ENCODE results near the gene LRRC10. TPM values are rescaled to one million over a fixed set of nuclear protein-coding genes. Genes with fewer than 3 reads are reported as not detected.

Gene LRRC10
- total and polyA plus RNA-seq, 5 experiments from 2014 or later, result not detected

- no peaks in the 10 kb centered on the region for H3K9me3 Mint-ChIP-seq
- POLR2A ChIA-PET, result interaction anchor here (0.6 kb wide), 1 partner anchor 10 kb away, joined by 4 read pairs; no protein-coding TSS in a partner anchor
- H3K27ac Mint-ChIP-seq, result no peak overlapping the region
- ATAC-seq, result no peak
- H3K4me1 Mint-ChIP-seq, result peaks cover 0 to 2% (median 1%) of the 10 kb centered on the region in 4 donors
- DNase-seq, result no peak
- H3K36me3 Mint-ChIP-seq, result no peaks in the 10 kb centered on the region
- no peaks in the 10 kb centered on the region for H3K27me3 Mint-ChIP-seq
- no peak overlapping the region for H3K4me3 Mint-ChIP-seq
Observed at GRCh38 chr12:69641546-69641945, 30.8 kb upstream of the LRRC10 start.

DNA sequence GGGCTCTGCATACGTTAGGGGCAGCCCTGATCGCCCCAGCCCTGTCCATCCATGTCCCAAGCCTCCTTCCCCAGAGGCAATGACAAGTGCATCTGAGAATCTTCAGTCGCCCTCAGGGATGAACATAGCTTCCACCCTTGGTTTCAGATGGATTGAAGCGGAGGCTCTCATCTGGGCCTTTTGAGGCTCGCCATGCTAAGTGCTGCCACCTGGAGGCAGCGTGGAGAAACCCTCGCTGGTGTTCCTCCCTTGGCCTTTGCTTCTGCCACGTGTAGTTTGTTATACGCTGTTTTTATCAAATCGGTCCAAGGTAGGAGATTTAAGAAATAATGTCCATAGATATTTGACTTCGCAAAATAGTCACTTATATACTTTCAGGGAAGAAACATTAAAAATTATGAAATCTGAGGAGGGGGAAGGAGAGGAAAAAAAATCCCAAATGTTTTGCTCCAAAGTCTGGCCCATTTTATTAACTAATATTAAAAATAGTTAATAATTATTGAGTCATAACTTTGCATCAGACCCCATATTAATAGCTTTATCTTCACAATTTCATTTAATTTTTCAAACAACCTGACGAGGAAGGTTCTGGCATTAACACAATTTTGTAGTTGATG, 28.8 kb upstream of the LRRC10 start:
- Mint-ChIP-seq H3K4me1 (peaks cover 0 to 2% (median 1%) of the 10 kb centered on the region in 4 donors), H3K27me3 (no peaks in the 10 kb centered on the region), H3K9me3 (no peaks in the 10 kb centered on the region), H3K36me3 (no peaks in the 10 kb centered on the region), H3K4me3 (no peak overlapping the region), H3K27ac (peak overlapping the region in 1 of 10 donors; percentile 80)
- ATAC-seq (peak; percentile 67 to 79), DNase-seq (peak; percentile 22 to 72 (median 46))
- POLR2A ChIA-PET, result no interaction called here

DNA sequence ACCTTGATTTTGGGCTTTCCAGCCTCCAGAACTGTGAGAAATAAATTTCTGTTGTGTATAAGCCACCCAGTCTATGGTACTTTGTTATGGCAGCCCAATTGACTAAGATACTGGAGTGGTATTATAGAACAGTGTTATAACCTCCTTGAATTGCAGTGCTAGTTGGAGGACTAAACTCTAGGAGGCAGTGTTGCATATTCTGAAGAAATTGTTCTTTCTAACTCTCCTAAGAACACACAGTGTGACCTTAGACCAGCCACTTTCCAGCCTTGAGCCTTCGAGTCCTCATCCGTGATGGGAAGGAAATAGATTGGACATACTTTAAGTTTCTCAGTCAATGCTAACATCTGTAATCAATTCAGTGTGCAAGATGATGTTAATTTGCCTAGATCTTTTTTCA, 22.4 kb upstream of the LRRC10 start:
- Mint-ChIP-seq H3K4me3 (no peak overlapping the region), H3K4me1 (peaks cover 0 to 5% (median 3%) of the 10 kb centered on the region in 4 donors), H3K27ac (no peak overlapping the region), H3K36me3 (no peaks in the 10 kb centered on the region), H3K27me3 (no peaks in the 10 kb centered on the region), H3K9me3 (no peaks in the 10 kb centered on the region)
- POLR2A ChIA-PET, result no interaction called here
- DNase-seq (no peak), ATAC-seq (no peak)

GRCh38 chr12:69630191-69630590, 19.5 kb upstream of the LRRC10 start:
- Mint-ChIP-seq H3K27me3 (no peaks in the 10 kb centered on the region), H3K4me3 (no peak overlapping the region), H3K27ac (no peak overlapping the region)

GRCh38 chr12:69627501-69627900, 16.8 kb upstream of the LRRC10 start:
- H3K27me3 Mint-ChIP-seq, result peaks cover 0 to 2% (median 0%) of the 10 kb centered on the region in 5 donors
- H3K36me3 Mint-ChIP-seq, result no peaks in the 10 kb centered on the region
- no peak for DNase-seq
- POLR2A ChIA-PET, result no interaction called here
- no peaks in the 10 kb centered on the region for H3K9me3 Mint-ChIP-seq
- no peak overlapping the region for H3K4me3 Mint-ChIP-seq
- no peak overlapping the region for H3K27ac Mint-ChIP-seq
- ATAC-seq, result no peak
- H3K4me1 Mint-ChIP-seq, result peaks cover 0 to 5% (median 3%) of the 10 kb centered on the region in 4 donors

More at GRCh38 chr12:69630191-69630590, 19.5 kb upstream of the LRRC10 start:
- Mint-ChIP-seq H3K4me1 (peaks cover 0 to 5% (median 3%) of the 10 kb centered on the region in 4 donors), H3K36me3 (no peaks in the 10 kb centered on the region), H3K9me3 (no peaks in the 10 kb centered on the region)
- DNase-seq (no peak), ATAC-seq (no peak)
- POLR2A ChIA-PET, result no interaction called here

GRCh38 chr12:69623970-69624369, 13.3 kb upstream of the LRRC10 start:
- DNase-seq (no peak), ATAC-seq (no peak)
- Mint-ChIP-seq H3K4me3 (no peak overlapping the region), H3K36me3 (no peaks in the 10 kb centered on the region), H3K27ac (no peak overlapping the region), H3K9me3 (no peaks in the 10 kb centered on the region), H3K27me3 (peaks cover 0 to 16% (median 4%) of the 10 kb centered on the region in 5 donors), H3K4me1 (peaks cover 0 to 1% (median 0%) of the 10 kb centered on the region in 4 donors)
- POLR2A ChIA-PET, result interaction anchor here (0.6 kb wide), 1 partner anchor 1400 kb away, joined by 6 read pairs; no protein-coding TSS in a partner anchor

DNA sequence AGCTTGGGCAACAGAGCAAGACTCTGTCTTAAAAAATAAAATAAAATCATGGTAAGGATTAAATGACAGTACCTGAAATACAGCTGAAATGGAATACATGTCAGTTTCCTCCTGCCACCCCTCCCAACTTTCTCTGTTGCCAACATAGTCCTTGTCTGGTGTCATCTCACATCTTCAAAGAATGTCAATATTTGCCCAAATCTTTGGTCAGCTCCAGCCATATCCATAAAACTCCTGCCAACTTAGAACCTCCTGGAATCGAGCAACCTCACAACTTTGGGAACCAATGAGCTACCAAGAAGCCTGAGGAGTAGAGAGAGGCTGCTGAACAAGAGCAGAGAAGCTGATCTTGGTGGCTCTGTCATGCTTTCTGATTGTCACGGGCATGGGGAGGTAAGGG, 10.8 kb upstream of the LRRC10 start:
- H3K27me3 Mint-ChIP-seq, result peaks cover 6 to 25% (median 12%) of the 10 kb centered on the region in 5 donors
- H3K27ac Mint-ChIP-seq, result no peak overlapping the region
- ATAC-seq, result no peak
- no peak overlapping the region for H3K4me3 Mint-ChIP-seq
- POLR2A ChIA-PET, result no interaction called here
- DNase-seq, result no peak
- H3K4me1 Mint-ChIP-seq, result peaks cover 0 to 1% (median 0%) of the 10 kb centered on the region in 4 donors
- no peaks in the 10 kb centered on the region for H3K36me3 Mint-ChIP-seq
- H3K9me3 Mint-ChIP-seq, result no peaks in the 10 kb centered on the region

DNA sequence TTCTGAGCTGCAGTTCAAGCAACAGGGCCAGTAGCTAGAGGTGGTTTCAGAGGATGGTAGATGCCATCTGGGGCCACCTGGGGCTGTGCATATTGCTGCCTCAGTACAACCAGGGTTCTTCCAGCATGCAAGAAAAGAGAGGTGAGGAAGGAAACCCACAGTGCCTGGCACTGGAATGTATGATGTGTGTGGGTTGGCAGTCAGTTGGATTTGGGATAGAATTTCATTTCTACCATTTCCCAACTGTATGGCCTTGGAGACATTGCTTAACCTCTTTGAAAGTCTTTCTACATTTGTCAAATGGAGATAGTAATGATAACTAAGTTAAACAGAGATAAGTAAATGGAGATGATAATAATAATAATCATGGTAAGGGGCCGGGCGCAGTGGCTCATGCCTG, 10.2 kb upstream of the LRRC10 start:
- no peak for DNase-seq
- no peak overlapping the region for H3K27ac Mint-ChIP-seq
- POLR2A ChIA-PET, result no interaction called here
- peaks cover 0 to 1% (median 0%) of the 10 kb centered on the region in 4 donors for H3K4me1 Mint-ChIP-seq
- peaks cover 6 to 28% (median 12%) of the 10 kb centered on the region in 5 donors for H3K27me3 Mint-ChIP-seq
- H3K4me3 Mint-ChIP-seq, result no peak overlapping the region
- no peak for ATAC-seq
- H3K9me3 Mint-ChIP-seq, result no peaks in the 10 kb centered on the region
- H3K36me3 Mint-ChIP-seq, result no peaks in the 10 kb centered on the region

DNA sequence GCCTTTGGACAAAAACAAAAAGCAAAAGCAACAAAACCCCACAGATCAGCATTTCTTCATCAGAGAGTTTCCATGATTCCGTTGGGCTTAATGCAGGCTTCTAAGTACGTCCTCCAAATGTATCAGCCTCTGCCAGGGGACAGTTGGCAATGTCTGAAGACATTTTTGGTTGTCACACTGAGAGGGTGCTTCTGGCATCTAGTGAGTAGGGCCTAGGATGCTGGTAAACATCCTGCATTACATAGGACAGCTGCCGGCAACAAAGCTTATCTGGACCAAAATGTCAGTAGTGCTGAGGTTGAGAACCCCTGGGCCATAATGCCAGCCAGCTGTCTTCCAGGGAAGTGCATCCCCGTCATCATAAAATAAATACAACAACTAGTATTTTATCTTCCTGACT, 9.4 kb upstream of the LRRC10 start:
- ATAC-seq (no peak), DNase-seq (no peak)
- H3K36me3 Mint-ChIP-seq, result no peaks in the 10 kb centered on the region
- H3K9me3 Mint-ChIP-seq, result no peaks in the 10 kb centered on the region
- peaks cover 0 to 1% (median 0%) of the 10 kb centered on the region in 4 donors for H3K4me1 Mint-ChIP-seq
- H3K27ac Mint-ChIP-seq, result no peak overlapping the region
- H3K27me3 Mint-ChIP-seq, result peaks cover 7 to 37% (median 12%) of the 10 kb centered on the region in 5 donors
- POLR2A ChIA-PET, result no interaction called here
- H3K4me3 Mint-ChIP-seq, result no peak overlapping the region

- no peak for ATAC-seq
- no peak overlapping the region for H3K4me3 Mint-ChIP-seq
- H3K27ac Mint-ChIP-seq, result no peak overlapping the region
- no peaks in the 10 kb centered on the region for H3K9me3 Mint-ChIP-seq
- no peaks in the 10 kb centered on the region for H3K36me3 Mint-ChIP-seq
- POLR2A ChIA-PET, result no interaction called here
- H3K27me3 Mint-ChIP-seq, result peaks cover 7 to 37% (median 12%) of the 10 kb centered on the region in 5 donors
- H3K4me1 Mint-ChIP-seq, result peaks cover 0 to 1% (median 0%) of the 10 kb centered on the region in 4 donors
- no peak for DNase-seq
Observed at GRCh38 chr12:69619050-69619449, 8.3 kb upstream of the LRRC10 start.

- POLR2A ChIA-PET, result no interaction called here
- H3K4me3 Mint-ChIP-seq, result no peak overlapping the region
- no peak for ATAC-seq
- H3K9me3 Mint-ChIP-seq, result no peaks in the 10 kb centered on the region
- DNase-seq, result no peak
- no peaks in the 10 kb centered on the region for H3K36me3 Mint-ChIP-seq
- no peak overlapping the region for H3K27ac Mint-ChIP-seq
- peaks cover 5 to 21% (median 12%) of the 10 kb centered on the region in 5 donors for H3K27me3 Mint-ChIP-seq
- H3K4me1 Mint-ChIP-seq, result no peaks in the 10 kb centered on the region
Observed at GRCh38 chr12:69616025-69616424, 5.3 kb upstream of the LRRC10 start.

- POLR2A ChIA-PET, result no interaction called here
- ATAC-seq (no peak), DNase-seq (no peak)
- Mint-ChIP-seq H3K9me3 (no peaks in the 10 kb centered on the region), H3K27me3 (peaks cover 5 to 21% (median 11%) of the 10 kb centered on the region in 5 donors), H3K4me1 (peaks cover 0 to 6% (median 0%) of the 10 kb centered on the region in 4 donors), H3K36me3 (no peaks in the 10 kb centered on the region), H3K27ac (no peak overlapping the region), H3K4me3 (no peak overlapping the region)
Observed at GRCh38 chr12:69613351-69613750, 2.6 kb upstream of the LRRC10 start.

DNA sequence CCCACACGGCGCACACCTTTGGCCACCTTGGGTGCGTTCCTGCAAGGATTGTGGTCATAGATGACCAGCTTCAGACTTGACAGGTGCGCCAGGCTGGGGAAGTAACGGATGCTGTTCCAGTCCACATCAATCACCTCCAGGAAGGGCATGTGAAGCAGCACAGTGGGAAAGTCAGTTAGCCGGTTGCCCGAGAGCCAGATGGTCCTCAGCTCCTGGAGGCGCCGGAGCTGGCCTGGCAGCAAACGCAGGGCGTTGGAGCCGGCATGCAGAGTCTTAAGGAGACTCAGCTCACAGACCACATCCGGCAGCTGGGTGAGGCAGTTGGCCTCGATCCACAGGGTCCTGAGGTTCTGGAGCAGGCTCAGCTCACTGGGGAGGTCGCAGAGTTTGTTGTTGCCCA, 581 bp downstream of the LRRC10 start:
- POLR2A ChIA-PET, result no interaction called here
- H3K9me3 Mint-ChIP-seq, result no peaks in the 10 kb centered on the region
- H3K4me1 Mint-ChIP-seq, result peaks cover 0 to 8% (median 0%) of the 10 kb centered on the region in 4 donors
- no peak overlapping the region for H3K27ac Mint-ChIP-seq
- H3K36me3 Mint-ChIP-seq, result no peaks in the 10 kb centered on the region
- DNase-seq (no peak), ATAC-seq (no peak)
- peaks cover 0 to 7% (median 2%) of the 10 kb centered on the region in 5 donors for H3K27me3 Mint-ChIP-seq
- H3K4me3 Mint-ChIP-seq, result no peak overlapping the region

GRCh38 chr12:69608114-69608513, 2.6 kb downstream of the LRRC10 start:
- Mint-ChIP-seq H3K27me3 (peaks cover 0 to 4% (median 2%) of the 10 kb centered on the region in 5 donors), H3K27ac (no peak overlapping the region), H3K4me3 (no peak overlapping the region), H3K4me1 (peaks cover 0 to 8% (median 0%) of the 10 kb centered on the region in 4 donors), H3K36me3 (peaks cover 3 to 4% (median 4%) of the 10 kb centered on the region in 3 donors), H3K9me3 (no peaks in the 10 kb centered on the region)
- POLR2A ChIA-PET, result no interaction called here
- DNase-seq (no peak), ATAC-seq (no peak)

All from naive thymus-derived CD8-positive, alpha-beta T cell (primary cell).